ENCODE measurements around the gene CDKAL1. TPM values are rescaled to one million over a fixed set of nuclear protein-coding genes. Genes with fewer than 3 reads are reported as not detected.

CDKAL1 gene
- total and polyA plus RNA-seq, 2 donors (not counting 3 experiments of a cell fraction or from before 2014, with no cell fraction given): 6.1 to 20.5 TPM

- DNase-seq (ENCODE audit: low read depth, low spot score) (no peak), FAIRE-seq (no peak)
- POLR2A ChIA-PET: no interaction called here
- CTCF ChIA-PET: no interaction called here
- no peak overlapping the region for H3K9ac ChIP-seq (replicated peaks; ENCODE audit: extremely low read depth, insufficient read depth, low read length)
- no peaks in the 10 kb centered on the region for H3K9me1 ChIP-seq (replicated peaks; ENCODE audit: control insufficient read depth, extremely low read depth, insufficient read depth, low read length)
- TF ChIP-seq FOS (IDR thresholded peaks at IDR 0.05; ENCODE audit: borderline replicate concordance, insufficient read depth, low read length) (no peak), GATA2 (IDR thresholded peaks at IDR 0.05; ENCODE audit: insufficient read depth, insufficient read length, low read depth, low read length) (no peak), JUN (IDR thresholded peaks at IDR 0.05; ENCODE audit: borderline replicate concordance, insufficient read depth, insufficient read length, low read depth) (no peak), CTCF (IDR thresholded peaks at IDR 0.05; ENCODE audit: extremely low read depth in 1 of 2, insufficient read depth in 1 of 2, low read depth in 1 of 2, low read length in 2 of 2) (no peak), POLR2AphosphoS5 (IDR thresholded peaks at IDR 0.05; ENCODE audit: insufficient read depth, low read depth, low read length) (no peak), MYC (IDR thresholded peaks at IDR 0.05; ENCODE audit: low read depth, low read length) (no peak), MAX (IDR thresholded peaks at IDR 0.05; ENCODE audit: insufficient read depth, insufficient read length) (no peak), POLR2A (IDR thresholded peaks at IDR 0.05; ENCODE audit: low read depth, low read length) (no peak), EZH2 (IDR thresholded peaks at IDR 0.05; ENCODE audit: borderline replicate concordance, low read depth, low read length, severe bottlenecking) (no peak)
- H3K4me2 ChIP-seq (ENCODE audit: insufficient read depth, low read length): no peak overlapping the region
- no peak overlapping the region for H2AFZ ChIP-seq (ENCODE audit: low read depth, low read length)
- dilution Hi-C loops (cut with MboI; ENCODE audit: extremely low pct_ligation_motif_present, low sequenced_read_pairs) (no loop called here), intact Hi-C loops (cut with micrococcal nuclease) (no loop called here)
- no peaks in the 10 kb centered on the region for H3K36me3 ChIP-seq (ENCODE audit: control insufficient read depth in 2 of 2, extremely low read depth in 1 of 2, insufficient read depth in 2 of 2, low read length in 2 of 2)
- no peaks in the 10 kb centered on the region for H3K9me3 ChIP-seq (replicated peaks; ENCODE audit: control insufficient read depth, insufficient read depth, low read length)
- H4K20me1 ChIP-seq (replicated peaks; ENCODE audit: control insufficient read depth, extremely low read depth, insufficient read depth, low read length): no peaks in the 10 kb centered on the region
- H3K79me2 ChIP-seq (ENCODE audit: control insufficient read depth, insufficient read depth, low read length): no peaks in the 10 kb centered on the region
- BruUV-seq (replicated peaks): no TSS peak
- H3K4me1 ChIP-seq (ENCODE audit: control insufficient read depth, extremely low read depth, insufficient read depth, low read length): no peaks in the 10 kb centered on the region
- no peak overlapping the region for H3K4me3 ChIP-seq (replicated peaks in 1 of 3; ENCODE audit: insufficient read depth in 1 of 3, low read depth in 1 of 3, low read length in 3 of 3)
- no peak overlapping the region for H3K27ac ChIP-seq (ENCODE audit: insufficient read depth, low read depth, low read length)
- no peaks in the 10 kb centered on the region for H3K27me3 ChIP-seq (ENCODE audit: control insufficient read depth in 2 of 2, insufficient read depth in 2 of 2, low read length in 2 of 2)
These were observed 670.7 kb downstream of the CDKAL1 start for GRCh38 chr6:21204951-21205350.
